Heart right ventricle (tissue), 16 donors: Measurements from ENCODE around the gene PSMC5. TPM values are rescaled to one million over a fixed set of nuclear protein-coding genes. Genes with fewer than 3 reads are reported as not detected.

Experiments used
- ATAC-seq, 8 donors: fragments of 200-7000 bp; cut with Tn5 transposase; one replicate each; pipeline ENCODE4 v1.9.1; 2020; ENCODE audit warnings: mild to moderate bottlenecking in 8 of 8, moderate library complexity in 8 of 8, moderate number of reproducible peaks in 1 of 8
- DNase-seq, 2 donors: peaks; one replicate each; pipeline ENCODE4 v3.0.0-alpha.2; 2020
- H3K27ac ChIP-seq, 10 donors: fragments of 200-600 bp; sonication (generic) in 2 of 10; one replicate each; pipeline versions ENCODE4 v1.5.0 to v1.8.0; 2020 to 2022; ENCODE audit warnings: mild to moderate bottlenecking in 3 of 10
- H3K27me3 ChIP-seq, 7 donors: fragments of 200-600 bp; one replicate each; pipeline ENCODE4 v1.8.0; 2021 to 2022; ENCODE audit warnings: mild to moderate bottlenecking in 2 of 7
- H3K36me3 ChIP-seq, 9 donors: fragments of 200-600 bp; sonication (generic) in 1 of 9; one replicate each; pipeline versions ENCODE4 v1.5.0 to v1.8.0; 2020 to 2022; ENCODE audit warnings: mild to moderate bottlenecking in 2 of 9
- H3K4me1 ChIP-seq, 9 donors: fragments of 200-600 bp; sonication (generic) in 1 of 9; one replicate each; pipeline versions ENCODE4 v1.5.0 to v1.8.0; 2020 to 2022; ENCODE audit warnings: mild to moderate bottlenecking in 4 of 9
- H3K4me3 ChIP-seq, 10 donors: fragments of 200-600 bp; sonication (generic) in 2 of 10; one replicate each; pipeline versions ENCODE4 v1.5.0 to v1.8.0; 2020 to 2022; ENCODE audit warnings: mild to moderate bottlenecking in 7 of 10, moderate library complexity in 2 of 10
- H3K9me3 ChIP-seq, 11 donors: fragments of 200-600 bp in 10 of 11; sonication (generic) in 2 of 11; one replicate each; pipeline versions ENCODE4 v1.5.0 to v1.8.0; 2013 to 2022; ENCODE audit warnings: mild to moderate bottlenecking in 2 of 11, control low read depth in 1 of 11, moderate library complexity in 1 of 11
- WGBS, 2 donors: extraction: QIAGEN DNeasy Blood & Tissue Kit; methylation state at CpG; one replicate each; pipeline ENCODE4 v1.1.7; 2013; ENCODE audit warnings: inconsistent platforms in 1 of 2; 5-methylcytosine and 5-hydroxymethylcytosine counted together
- intact Hi-C, 10 donors: fragments of 100-400 bp; cut with DNase I; formaldehyde crosslinking; loops; one replicate each; pipeline versions ENCODE4 v1.11.1 to v1.14.2; 2022
- long read RNA-seq, 3 donors: library from polyadenylated mRNA; unstranded; transcript quantifications; one replicate each; pipeline ENCODE4 v2.0.0, GENCODE V29; 2020 to 2021
- polyA plus RNA-seq, 2 donors: library from polyadenylated mRNA; stranded (reverse); fragments of 200-250 nt; gene quantifications; one replicate each; pipeline ENCODE4 v1.2.3, GENCODE V29; 2013
- total RNA-seq, 10 donors: library from RNA; stranded (reverse); fragmentation: NEBNext Ultra II Directional in 3 of 10; extraction: Animal tissue kit (Norgen Biotek cat#: 25700) in 3 of 10; gene quantifications; one replicate each; pipeline versions ENCODE4 v1.2.1 to v1.2.4, GENCODE V29; 2021 to 2023
- TF ChIP-seq, protein P1 (sequence below), 9 donors: fragments of 200-600 bp; sonication (generic) in 2 of 9; IDR thresholded peaks; one replicate each; pipeline versions ENCODE4 v1.5.0 to v1.8.0; 2021 to 2022; ENCODE audit warnings: antibody characterized with exemption in 9 of 9, mild to moderate bottlenecking in 5 of 9, moderate library complexity in 1 of 9
- donor health status: Arrhythmogenic right ventricular cardiomyopathy.
- donor health status: ischemic (EF 13 %, LVEDD 7.1; RV severe dilation, severe dysfunction).
- donor health status: healthy with polysubstance abuse.
- donor health status: DM: no; HTN: yes; CAD: no.
- donor health status: DM: no; HTN: no; CAD: no.
- donor health status: ischemic (EF 25% LVEDD 6.9; RV normal size, moderate dysfunction).
- donor health status: ischemic (EF 25% LVEDD 5.7; RV mildly dilated, moderate dysfunction).
- donor health status: healthy.
- donor health status: DM: yes; HTN: yes; CAD: no.
- donor health status: Ischemic cardiomyopathy.
- donor health status: ischemic (EF 35%, LVEDD 5.7; RV mildly dilated, moderate dysfunction).
- donor health status: nonischemic (EF 11% LVEDD 7.7; RV severe dilation, severe dysfunction).
- donor health status: DM: yes; HTN: yes; CAD: no.
- donor health status: PGD.
- donor health status: ischemic (EF 29% LVEDD 5.4; RV normal size, mild dysfunction).
- donor health status: nonischemic (EF 23%, LVEDD 6.1; RV moderate dilation, normal function).

The PSMC5 gene
- total RNA-seq (100 to 1,000 TPM in 9 of 10 donors, 10 to 100 TPM in 1; 92.9 to 153 (median 119) TPM), polyA plus RNA-seq (100 to 1,000 TPM; 161 to 228 TPM)
- long read RNA-seq, donor 1, transcript PSMC5-201 (12 exons, 1,579 nt) = major isoform, 188 of 236 reads
- long read RNA-seq, donor 1, transcript PSMC5-203 (12 exons, 1,680 nt) = minor isoform, 13 of 236 reads
- long read RNA-seq, donor 1, transcript PSMC5-212 (11 exons, 1,474 nt) = minor isoform, 5 of 236 reads
- long read RNA-seq, donor 1, partial matches to known transcripts = 13 of 236 reads
- long read RNA-seq, donor 1, other reads (novel, unspliced or antisense) = 14 of 236 reads
- long read RNA-seq, donor 2, transcript PSMC5-218 (2 exons, 576 nt) = minor isoform, 5 of 193 reads
- long read RNA-seq, donor 2, transcript PSMC5-201 (12 exons, 1,579 nt) = major isoform, 151 of 193 reads
- long read RNA-seq, donor 2, transcript PSMC5-203 (12 exons, 1,680 nt) = minor isoform, 5 of 193 reads
- long read RNA-seq, donor 2, transcript PSMC5-212 (11 exons, 1,474 nt) = minor isoform, 8 of 193 reads
- long read RNA-seq, donor 2, partial matches to known transcripts = 13 of 193 reads
- long read RNA-seq, donor 2, other reads (novel, unspliced or antisense) = 11 of 193 reads
- long read RNA-seq, donor 3, transcript PSMC5-212 (11 exons, 1,474 nt) = minor isoform, 8 of 357 reads
- long read RNA-seq, donor 3, transcript PSMC5-201 (12 exons, 1,579 nt) = major isoform, 302 of 357 reads
- long read RNA-seq, donor 3, transcript PSMC5-203 (12 exons, 1,680 nt) = minor isoform, 21 of 357 reads
- long read RNA-seq, donor 3, partial matches to known transcripts = 9 of 357 reads
- long read RNA-seq, donor 3, other reads (novel, unspliced or antisense) = 17 of 357 reads

DNA sequence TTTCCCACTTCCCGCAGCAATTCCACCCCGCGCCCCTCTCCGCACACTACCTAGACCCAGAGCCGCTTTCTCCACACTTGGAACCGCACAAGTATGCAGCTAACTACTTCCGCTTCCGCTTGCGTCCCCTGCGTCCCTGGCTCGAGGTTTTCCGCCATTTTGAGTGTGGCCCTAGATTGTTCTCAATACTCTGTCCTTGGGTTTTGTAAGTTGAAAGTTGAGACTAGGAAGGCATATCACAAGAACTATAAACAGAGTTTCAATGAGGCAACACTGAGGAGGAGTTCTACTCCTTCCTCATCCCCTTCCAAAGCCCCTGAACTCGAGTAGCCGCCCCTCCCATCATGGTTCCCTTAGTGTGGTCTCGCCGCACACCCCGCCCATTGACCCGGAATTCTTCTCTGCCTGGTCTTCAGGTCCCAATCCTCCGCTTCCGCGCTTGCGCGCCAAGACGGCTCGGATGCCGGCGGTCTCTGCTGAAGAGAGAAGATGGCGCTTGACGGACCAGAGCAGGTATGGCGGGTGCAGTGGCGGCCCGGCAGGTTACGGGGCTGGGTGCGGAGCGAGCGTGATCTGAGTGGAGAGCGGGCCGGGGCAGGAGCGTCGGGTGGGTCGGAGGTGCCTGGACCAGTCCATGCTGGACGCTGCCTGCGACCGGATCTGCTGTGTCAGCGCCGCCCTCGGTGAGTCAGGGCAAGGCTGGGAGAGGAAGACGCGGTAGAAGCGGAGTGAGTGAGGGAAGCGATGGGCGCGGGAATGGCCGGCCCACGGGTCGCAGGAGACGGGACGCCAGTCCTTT lies at the start of gene PSMC5, which contains the start of gene FTSJ3:
TSS of gene PSMC5 (plus strand) at position 430 of the 799 bp plus-strand sequence. CDS start at position 490, 60 bp downstream.
TSS of gene FTSJ3 (minus strand) at position 662 of the 799 bp plus-strand sequence. CDS start 761 bp downstream, outside the sequence.
- ATAC-seq (peak; percentile 93 to 98 (median 96)), DNase-seq (peak; percentile 94 to 97)
- H3K4me1 ChIP-seq = peaks cover 5 to 35% (median 29%) of the 10 kb centered on the region in 9 donors
- intact Hi-C loops = loop anchor here in 6 of 10 donors (1.0 to 10.0 kb wide), 4 partner anchors 15 to 678 kb away; partner anchors contain the start of genes SMARCD2 (in 3 of the 6), CCDC47 (in 2 of the 6), DDX42 (in 2 of the 6) and CEP95 (in 1 of the 6)
- H3K36me3 ChIP-seq = peaks cover 0 to 76% (median 65%) of the 10 kb centered on the region in 9 donors
- H3K9me3 ChIP-seq = no peaks in the 10 kb centered on the region
- 0% methylated on average over 57 to 58 of the region's 58 CpGs for WGBS, 2 donors
- TF ChIP-seq, protein P1, sequence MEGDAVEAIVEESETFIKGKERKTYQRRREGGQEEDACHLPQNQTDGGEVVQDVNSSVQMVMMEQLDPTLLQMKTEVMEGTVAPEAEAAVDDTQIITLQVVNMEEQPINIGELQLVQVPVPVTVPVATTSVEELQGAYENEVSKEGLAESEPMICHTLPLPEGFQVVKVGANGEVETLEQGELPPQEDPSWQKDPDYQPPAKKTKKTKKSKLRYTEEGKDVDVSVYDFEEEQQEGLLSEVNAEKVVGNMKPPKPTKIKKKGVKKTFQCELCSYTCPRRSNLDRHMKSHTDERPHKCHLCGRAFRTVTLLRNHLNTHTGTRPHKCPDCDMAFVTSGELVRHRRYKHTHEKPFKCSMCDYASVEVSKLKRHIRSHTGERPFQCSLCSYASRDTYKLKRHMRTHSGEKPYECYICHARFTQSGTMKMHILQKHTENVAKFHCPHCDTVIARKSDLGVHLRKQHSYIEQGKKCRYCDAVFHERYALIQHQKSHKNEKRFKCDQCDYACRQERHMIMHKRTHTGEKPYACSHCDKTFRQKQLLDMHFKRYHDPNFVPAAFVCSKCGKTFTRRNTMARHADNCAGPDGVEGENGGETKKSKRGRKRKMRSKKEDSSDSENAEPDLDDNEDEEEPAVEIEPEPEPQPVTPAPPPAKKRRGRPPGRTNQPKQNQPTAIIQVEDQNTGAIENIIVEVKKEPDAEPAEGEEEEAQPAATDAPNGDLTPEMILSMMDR (IDR thresholded peaks at IDR 0.05) = peak in 7 of 9 donors; percentile 17 to 71 (median 59)
- H3K27ac ChIP-seq = peak within 1 kb of the TSS; percentile 84 to 98 (median 94)
- peak within 1 kb of the TSS; percentile 69 to 98 (median 86) for H3K4me3 ChIP-seq
- no peaks in the 10 kb centered on the region for H3K27me3 ChIP-seq

DNA sequence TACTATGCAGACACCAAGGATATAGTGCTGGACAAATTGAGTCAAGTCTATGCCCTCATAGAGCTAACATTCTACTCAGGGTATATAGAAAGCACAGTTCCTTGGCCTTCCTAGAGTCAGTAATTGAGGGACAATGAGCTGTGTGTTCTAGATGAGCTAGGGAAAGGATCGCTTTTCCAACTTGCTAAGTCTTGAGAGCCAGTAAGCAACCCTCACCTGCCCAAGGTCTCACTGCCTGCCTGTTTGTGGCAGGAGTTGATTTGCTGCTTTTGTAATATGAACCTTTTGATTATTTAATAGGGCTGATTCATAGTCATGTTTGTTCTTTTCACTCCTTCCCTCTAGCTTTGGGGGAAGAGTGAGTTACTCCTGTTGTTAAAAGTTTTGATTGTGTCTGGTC lies 46.7 kb upstream of the PSMC5 start:
- ATAC-seq (no peak), DNase-seq (no peak)
- no peaks in the 10 kb centered on the region for H3K27me3 ChIP-seq
- no peak overlapping the region for H3K4me3 ChIP-seq
- 100% methylated on average over 1 of the region's 1 CpG for WGBS, 2 donors
- H3K9me3 ChIP-seq = no peaks in the 10 kb centered on the region
- TF ChIP-seq, protein P1 (IDR thresholded peaks at IDR 0.05) = no peak
- peaks cover 0 to 92% (median 4%) of the 10 kb centered on the region in 9 donors for H3K36me3 ChIP-seq
- intact Hi-C loops = no loop called here
- H3K4me1 ChIP-seq = peaks cover 0 to 55% (median 37%) of the 10 kb centered on the region in 9 donors
- H3K27ac ChIP-seq = no peak overlapping the region

DNA sequence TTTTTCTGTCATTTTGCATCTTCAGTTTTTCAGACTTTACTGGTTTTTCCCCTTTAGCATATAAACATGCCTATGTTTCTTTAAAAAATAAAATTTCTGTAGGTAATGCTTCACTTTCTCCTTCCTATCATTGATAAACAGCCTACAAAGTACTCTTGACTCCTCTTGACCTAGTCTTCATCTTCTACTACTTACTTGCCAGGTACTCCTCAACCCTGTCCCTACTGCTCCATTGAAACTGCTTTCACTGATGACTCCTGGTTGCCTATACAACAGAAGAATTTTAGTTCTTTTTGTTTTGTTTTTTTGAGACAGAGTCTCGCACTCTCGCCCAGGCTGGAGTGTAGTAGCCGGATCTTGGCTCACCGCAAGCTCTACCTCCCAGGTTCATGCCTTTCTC lies 46.3 kb upstream of the PSMC5 start:
- no peak for ATAC-seq
- peaks cover 0 to 51% (median 32%) of the 10 kb centered on the region in 9 donors for H3K4me1 ChIP-seq
- no peak for DNase-seq
- H3K4me3 ChIP-seq = no peak overlapping the region
- no peak overlapping the region for H3K27ac ChIP-seq
- WGBS, 2 donors = 95 to 98% methylated on average over 4 of the region's 4 CpGs
- intact Hi-C loops = no loop called here
- no peaks in the 10 kb centered on the region for H3K9me3 ChIP-seq
- H3K36me3 ChIP-seq = peaks cover 0 to 96% (median 4%) of the 10 kb centered on the region in 9 donors
- TF ChIP-seq, protein P1 (IDR thresholded peaks at IDR 0.05) = no peak
- no peaks in the 10 kb centered on the region for H3K27me3 ChIP-seq
